ENCODE measurements around the gene PVALEF. TPM values are rescaled to one million over a fixed set of nuclear protein-coding genes. Genes with fewer than 3 reads are reported as not detected.

Gene PVALEF
- total and polyA plus RNA-seq, 2 donors (not counting 3 experiments of a cell fraction or from before 2014, with no cell fraction given), result not detected

GRCh38 chr17:81148571-81148970 is 16.7 kb upstream of the PVALEF start:
- Histone ChIP-seq H3K27ac (ENCODE audit: insufficient read depth, low read depth, low read length) (no peak overlapping the region), H3K9me3 (replicated peaks; ENCODE audit: control insufficient read depth, insufficient read depth, low read length) (no peaks in the 10 kb centered on the region), H3K27me3 (ENCODE audit: control insufficient read depth in 2 of 2, insufficient read depth in 2 of 2, low read length in 2 of 2) (peaks cover 0 to 2% of the 10 kb centered on the region in 2 experiments), H3K4me1 (ENCODE audit: control insufficient read depth, extremely low read depth, insufficient read depth, low read length) (peaks cover 5% of the 10 kb centered on the region), H3K4me3 (replicated peaks in 1 of 3; ENCODE audit: insufficient read depth in 1 of 3, low read depth in 1 of 3, low read length in 3 of 3) (no peak overlapping the region), H3K79me2 (ENCODE audit: control insufficient read depth, insufficient read depth, low read length) (no peaks in the 10 kb centered on the region), H3K9ac (replicated peaks; ENCODE audit: extremely low read depth, insufficient read depth, low read length) (no peak overlapping the region), H4K20me1 (replicated peaks; ENCODE audit: control insufficient read depth, extremely low read depth, insufficient read depth, low read length) (no peaks in the 10 kb centered on the region), H3K36me3 (ENCODE audit: control insufficient read depth in 2 of 2, extremely low read depth in 1 of 2, insufficient read depth in 2 of 2, low read length in 2 of 2) (no peaks in the 10 kb centered on the region), H2AFZ (ENCODE audit: low read depth, low read length) (no peak overlapping the region), H3K9me1 (replicated peaks; ENCODE audit: control insufficient read depth, extremely low read depth, insufficient read depth, low read length) (no peaks in the 10 kb centered on the region), H3K4me2 (ENCODE audit: insufficient read depth, low read length) (no peak overlapping the region)
- no peak for FAIRE-seq
- DNase-seq (ENCODE audit: low read depth, low spot score), result no peak
- BruUV-seq (replicated peaks), result no TSS peak
- TF ChIP-seq MAX (IDR thresholded peaks at IDR 0.05; ENCODE audit: insufficient read depth, insufficient read length) (no peak), JUN (IDR thresholded peaks at IDR 0.05; ENCODE audit: borderline replicate concordance, insufficient read depth, insufficient read length, low read depth) (no peak), MYC (IDR thresholded peaks at IDR 0.05; ENCODE audit: low read depth, low read length) (no peak), FOS (IDR thresholded peaks at IDR 0.05; ENCODE audit: borderline replicate concordance, insufficient read depth, low read length) (no peak), EZH2 (IDR thresholded peaks at IDR 0.05; ENCODE audit: borderline replicate concordance, low read depth, low read length, severe bottlenecking) (no peak), POLR2A (IDR thresholded peaks at IDR 0.05; ENCODE audit: low read depth, low read length) (no peak), POLR2AphosphoS5 (IDR thresholded peaks at IDR 0.05; ENCODE audit: insufficient read depth, low read depth, low read length) (no peak), CTCF (IDR thresholded peaks at IDR 0.05; ENCODE audit: extremely low read depth in 1 of 2, insufficient read depth in 1 of 2, low read depth in 1 of 2, low read length in 2 of 2) (no peak), GATA2 (IDR thresholded peaks at IDR 0.05; ENCODE audit: insufficient read depth, insufficient read length, low read depth, low read length) (no peak)
- dilution Hi-C loops (cut with MboI; ENCODE audit: extremely low pct_ligation_motif_present, low sequenced_read_pairs), result no loop called here
- intact Hi-C loops (cut with micrococcal nuclease), result no loop called here
- CTCF ChIA-PET, result no interaction called here
- POLR2A ChIA-PET, result no interaction called here
